A375 (cell line): ENCODE measurements around the gene RPL41. TPM values are rescaled to one million over a fixed set of nuclear protein-coding genes. Genes with fewer than 3 reads are reported as not detected.

ENCODE experiments used
- total RNA-seq: library from RNA; depleted of rRNA; stranded (reverse); fragments of >200 nt; shearing (Covaris generic); gene quantifications from 2 replicates; pipeline ENCODE4 v1.2.3, GENCODE V29; 2014; rRNA removed

Gene RPL41
- total RNA-seq, result 7,110 and 8,345 TPM in 2 replicates

DNA sequence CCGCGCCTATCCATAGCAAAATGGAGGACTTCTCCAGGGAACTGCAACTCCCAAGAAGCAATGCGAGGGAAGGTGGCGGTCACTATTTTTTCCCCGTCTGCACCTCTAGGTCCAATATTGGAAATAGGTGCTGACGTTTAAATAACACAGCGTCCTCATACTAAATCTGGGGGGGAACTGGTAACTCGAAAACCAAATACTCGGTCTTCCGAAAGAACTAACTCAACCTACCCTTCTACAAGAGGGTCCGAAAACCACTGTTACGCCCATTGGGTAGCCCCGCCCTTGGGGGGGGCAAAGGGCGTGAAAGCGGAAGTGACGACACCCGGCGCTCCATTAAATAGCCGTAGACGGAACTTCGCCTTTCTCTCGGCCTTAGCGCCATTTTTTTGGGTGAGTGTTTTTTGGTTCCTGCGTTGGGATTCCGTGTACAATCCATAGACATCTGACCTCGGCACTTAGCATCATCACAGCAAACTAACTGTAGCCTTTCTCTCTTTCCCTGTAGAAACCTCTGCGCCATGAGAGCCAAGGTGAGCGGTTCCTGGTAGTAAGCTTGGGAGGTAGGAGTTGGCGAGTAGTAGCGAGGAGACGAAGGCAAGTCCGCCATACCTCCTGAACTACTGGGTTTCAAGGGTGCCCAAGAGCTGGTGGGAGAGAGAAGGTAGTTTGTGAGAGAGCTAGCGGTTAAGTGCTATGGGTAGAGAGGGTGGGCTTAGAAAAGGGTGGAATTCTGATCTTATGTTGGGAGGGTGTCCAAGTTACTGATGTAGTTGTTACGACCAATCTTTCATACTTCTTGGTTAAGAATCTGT lies at the start of gene RPL41:
TSS of gene RPL41 (plus strand) at position 367 of the 815 bp plus-strand sequence.

DNA sequence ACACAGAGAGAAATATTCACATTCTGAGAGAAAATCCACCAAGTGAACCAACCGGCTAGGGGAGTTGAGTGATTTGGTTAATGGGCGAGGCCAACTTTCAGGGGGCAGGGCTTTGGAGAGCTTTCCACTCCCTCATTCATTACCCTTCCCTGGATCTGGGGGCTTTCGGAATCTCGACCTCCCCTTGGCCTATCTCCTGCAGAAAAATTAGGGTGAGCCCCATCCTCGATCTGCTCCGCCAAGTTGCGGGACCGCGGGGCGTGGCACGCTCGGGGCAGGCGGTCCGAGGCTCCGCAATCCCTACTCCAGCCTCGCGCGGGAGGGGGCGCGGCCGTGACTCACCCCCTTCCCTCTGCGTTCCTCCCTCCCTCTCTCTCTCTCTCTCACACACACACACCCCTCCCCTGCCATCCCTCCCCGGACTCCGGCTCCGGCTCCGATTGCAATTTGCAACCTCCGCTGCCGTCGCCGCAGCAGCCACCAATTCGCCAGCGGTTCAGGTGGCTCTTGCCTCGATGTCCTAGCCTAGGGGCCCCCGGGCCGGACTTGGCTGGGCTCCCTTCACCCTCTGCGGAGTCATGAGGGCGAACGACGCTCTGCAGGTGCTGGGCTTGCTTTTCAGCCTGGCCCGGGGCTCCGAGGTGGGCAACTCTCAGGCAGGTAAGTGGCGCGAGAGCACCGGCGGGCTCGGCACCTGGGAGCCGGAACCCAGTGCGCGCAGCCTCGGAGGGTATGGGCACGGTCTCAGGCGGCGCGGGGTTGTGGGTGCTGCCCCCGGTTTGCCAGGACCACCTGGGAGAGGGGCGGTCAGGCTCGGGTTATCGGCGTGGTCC lies 36.5 kb upstream of the RPL41 start, which contains the start of gene ERBB3:
TSS of gene ERBB3 (plus strand) at position 443 of the 833 bp plus-strand sequence. CDS start at position 579, 136 bp downstream.

GRCh38 chr12:56104109-56104814 lies 12.2 kb upstream of the RPL41 start, which contains the start of gene PA2G4:
Gene PA2G4, plus strand, starts transcription at chr12:56104559. Its CDS starts 179 bp downstream, at chr12:56104738.

GRCh38 chr12:56117778-56118687 lies 1.6 kb downstream of the RPL41 start, which contains the start of gene ZC3H10:
Gene ZC3H10, plus strand, starts transcription at chr12:56118266. Its CDS starts 2,297 bp downstream, at chr12:56120563.

DNA sequence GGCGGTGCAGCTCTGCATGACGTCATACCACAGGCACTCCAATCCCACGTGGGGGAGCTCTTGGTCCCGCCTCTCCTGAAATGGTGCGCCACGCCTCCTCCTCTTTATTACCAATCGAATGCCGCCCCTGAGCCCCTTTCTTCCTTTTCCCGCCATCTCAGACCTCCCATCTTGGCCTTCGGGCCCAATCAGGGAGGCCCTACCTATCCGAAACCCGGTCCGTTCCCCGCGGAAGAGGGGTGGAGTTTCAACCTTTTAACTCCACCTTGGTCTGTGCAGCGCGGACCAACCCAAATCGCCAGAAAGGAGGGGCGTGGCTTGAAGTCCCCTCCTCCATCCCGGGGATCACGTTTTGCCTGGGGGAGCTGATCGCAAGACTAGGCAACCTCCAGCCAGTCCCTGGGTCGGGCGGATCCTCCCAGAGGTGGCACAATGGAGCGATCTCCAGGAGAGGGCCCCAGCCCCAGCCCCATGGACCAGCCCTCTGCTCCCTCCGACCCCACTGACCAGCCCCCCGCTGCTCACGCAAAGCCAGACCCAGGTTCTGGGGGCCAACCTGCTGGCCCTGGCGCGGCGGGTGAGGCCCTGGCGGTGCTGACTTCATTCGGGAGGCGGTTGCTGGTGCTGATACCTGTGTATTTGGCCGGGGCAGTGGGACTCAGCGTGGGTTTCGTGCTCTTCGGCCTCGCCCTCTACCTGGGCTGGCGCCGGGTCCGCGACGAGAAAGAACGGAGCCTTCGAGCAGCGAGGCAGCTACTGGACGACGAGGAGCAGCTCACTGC lies 11.6 kb downstream of the RPL41 start, which contains the start of gene ESYT1:
TSS of gene ESYT1 (plus strand) at position 380 of the 782 bp plus-strand sequence. CDS start at position 433, 53 bp downstream.

GRCh38 chr12:56152132-56152755 lies 35.8 kb downstream of the RPL41 start, which contains the start of gene MYL6B:
Gene MYL6B, plus strand, starts transcription at chr12:56152587. Its CDS starts 1,332 bp downstream, at chr12:56153919.

DNA sequence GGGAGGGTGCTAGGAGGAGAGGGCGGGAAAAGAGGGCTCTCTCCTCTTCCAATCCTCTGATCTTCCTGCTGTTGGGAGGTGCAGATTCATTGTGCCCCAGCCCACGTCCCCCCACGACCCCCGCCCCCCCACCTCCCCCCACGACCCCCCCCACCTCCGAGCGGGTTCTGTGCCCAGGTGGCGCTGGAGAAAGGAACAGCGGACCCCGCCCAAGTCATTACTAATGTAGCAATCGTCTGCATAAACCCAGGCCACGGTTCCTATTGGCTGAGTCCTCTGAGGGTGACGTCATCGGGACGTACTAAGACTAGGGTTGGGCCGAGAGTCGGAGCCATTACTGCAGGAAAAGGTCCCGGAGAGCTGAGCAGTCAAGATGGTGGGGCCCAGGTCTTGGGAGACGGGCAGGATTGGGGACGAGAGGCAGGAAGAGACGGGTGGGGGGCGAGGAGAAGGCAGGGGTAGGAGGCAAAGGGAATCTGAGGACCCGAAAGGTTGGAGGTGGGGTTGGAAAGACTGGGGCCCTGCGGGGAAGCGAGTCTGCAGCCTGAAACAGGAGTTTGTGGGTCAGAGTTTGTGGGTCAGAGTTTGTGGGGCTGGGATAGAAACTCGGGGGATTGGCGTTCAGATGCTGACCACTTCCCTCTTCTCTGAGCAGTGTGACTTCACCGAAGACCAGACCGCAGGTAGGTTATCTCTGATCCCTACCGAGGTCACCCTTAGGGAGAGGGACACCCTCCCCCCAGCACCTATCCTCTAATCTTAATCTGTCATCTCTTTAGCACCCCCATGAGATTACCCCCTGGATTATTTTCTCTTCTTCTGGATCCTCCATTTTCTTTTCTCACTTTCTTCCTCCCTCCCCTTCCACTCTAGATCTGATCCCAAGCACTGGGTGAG lies 41.8 kb downstream of the RPL41 start, which contains the start of gene MYL6:
TSS of gene MYL6 (plus strand) at position 331 of the 897 bp plus-strand sequence. CDS start at position 374, 43 bp downstream.

Other genes with a start within 250 kb of the RPL41 start
- gene PYM1, start 188.7 kb upstream of the RPL41 start, total RNA-seq, result 42.0 and 55.8 TPM in 2 replicates
- 29.5 and 33.4 TPM in 2 replicates for gene DGKA, start 185.5 kb upstream of the RPL41 start, total RNA-seq
- gene PMEL, start 150.6 kb upstream of the RPL41 start, total RNA-seq, result 1.0 and 1.5 TPM in 2 replicates
- 98.9 and 102 TPM in 2 replicates for gene CDK2, start 149.8 kb upstream of the RPL41 start, total RNA-seq
- gene RAB5B, start 142.6 kb upstream of the RPL41 start, total RNA-seq, result 27.6 and 29.7 TPM in 2 replicates
- 12.9 and 14.9 TPM in 2 replicates for gene SUOX, start 119.4 kb upstream of the RPL41 start, total RNA-seq
- gene IKZF4, start 95.6 kb upstream of the RPL41 start, total RNA-seq, result 1.7 and 1.8 TPM in 2 replicates
- 184 and 199 TPM in 2 replicates for gene RPS26, start 74.7 kb upstream of the RPL41 start, total RNA-seq
- 156 and 173 TPM in 2 replicates for gene ERBB3, start 36.5 kb upstream of the RPL41 start, total RNA-seq
- 478 and 571 TPM in 2 replicates for gene PA2G4, start 12.1 kb upstream of the RPL41 start, total RNA-seq
- 6.1 and 7.4 TPM in 2 replicates for gene ZC3H10, start 1.6 kb downstream of the RPL41 start, total RNA-seq
- gene ESYT1, start 11.6 kb downstream of the RPL41 start, total RNA-seq, result 122 and 134 TPM in 2 replicates
- gene MYL6B, start 36.0 kb downstream of the RPL41 start, total RNA-seq, result 192 and 196 TPM in 2 replicates
- gene MYL6, start 41.7 kb downstream of the RPL41 start, total RNA-seq, result 1,070 and 1,254 TPM in 2 replicates
- gene SMARCC2, start 72.8 kb downstream of the RPL41 start, total RNA-seq, result 44.2 and 50.5 TPM in 2 replicates
- 115 and 119 TPM in 2 replicates for gene RNF41, start 105.3 kb downstream of the RPL41 start, total RNA-seq
- gene NABP2, start 107.7 kb downstream of the RPL41 start, total RNA-seq, result 58.5 and 66.1 TPM in 2 replicates
- gene SLC39A5, start 113.4 kb downstream of the RPL41 start, total RNA-seq, result not detected in 2 replicates
- gene ANKRD52, start 141.8 kb downstream of the RPL41 start, total RNA-seq, result 15.9 and 16.3 TPM in 2 replicates
- 21.2 and 23.2 TPM in 2 replicates for gene COQ10A, start 150.3 kb downstream of the RPL41 start, total RNA-seq
- 115 and 119 TPM in 2 replicates for gene CS, start 183.7 kb downstream of the RPL41 start, total RNA-seq
- gene CNPY2, start 199.4 kb downstream of the RPL41 start, total RNA-seq, result 154 and 163 TPM in 2 replicates
- 38.7 and 58.8 TPM in 2 replicates for gene PAN2, start 217.4 kb downstream of the RPL41 start, total RNA-seq
- 0.21 and 0.23 TPM in 2 replicates for gene IL23A, start 222.3 kb downstream of the RPL41 start, total RNA-seq
- gene STAT2, start 243.5 kb downstream of the RPL41 start, total RNA-seq, result 33.0 and 33.2 TPM in 2 replicates
- gene APOF, start 246.2 kb downstream of the RPL41 start, total RNA-seq, result not detected in 2 replicates